ENCODE data around the gene LCAT.

GRCh38 chr16:67967183-67967957, 23.4 kb upstream of the LCAT start:
- TF ChIP-seq POLR2AphosphoS5 (IDR thresholded peaks at IDR 0.05; ENCODE audit: low read depth, low read length) (no peak), TAF1 (IDR thresholded peaks at IDR 0.05; ENCODE audit: borderline replicate concordance, low read depth, low read length) (no peak), POLR2A (IDR thresholded peaks at IDR 0.05; ENCODE audit: low read depth, low read length) (0 out of 2 replicates have a peak, but pooled peaks have one; percentile 18)
